GM23338 (cell line): ENCODE results near the gene METTL13. TPM values are rescaled to one million over a fixed set of nuclear protein-coding genes. Genes with fewer than 3 reads are reported as not detected.

Source experiments
- ATAC-seq: fragments of 200-7000 bp; cut with Tn5 transposase; 3 replicates; pipeline ENCODE4 v1.9.1; 2020
- DNase-seq: peaks from one replicate; pipeline ENCODE4 v3.0.0-alpha.2; 2015; ENCODE audit warnings: low spot score
- H2AFZ ChIP-seq: fragments of 200-600 bp; sonication (generic); 2 replicates; pipeline ENCODE4 v1.8.0; 2016; ENCODE audit warnings: antibody characterized with exemption, mild to moderate bottlenecking, moderate library complexity
- H3F3A ChIP-seq: fragments of 200-600 bp; sonication (generic); replicated peaks from 2 replicates; pipeline ENCODE4 v1.8.0; 2017; ENCODE audit warnings: antibody characterized with exemption, mixed run types, low read depth
- H3K27ac ChIP-seq: fragments of 200-600 bp; sonication (generic); 2 replicates; pipeline ENCODE4 v1.6.1; 2016; ENCODE audit warnings: low read depth
- H3K27me3 ChIP-seq: fragments of 200-600 bp; sonication (generic); 2 replicates; pipeline ENCODE4 v1.8.0; 2016; ENCODE audit warnings: mild to moderate bottlenecking, mixed run types, moderate library complexity; ENCODE audit not compliant: insufficient read depth
- H3K36me3 ChIP-seq: fragments of 200-600 bp; sonication (generic); 2 replicates; pipeline ENCODE4 v1.8.0; 2016; ENCODE audit warnings: mild to moderate bottlenecking; ENCODE audit not compliant: insufficient read depth
- H3K4me1 ChIP-seq: fragments of 200-600 bp; sonication (generic); 2 replicates; pipeline ENCODE4 v1.8.0; 2016; ENCODE audit warnings: mild to moderate bottlenecking, moderate library complexity; ENCODE audit not compliant: insufficient read depth
- H3K4me2 ChIP-seq: fragments of 200-600 bp; sonication (generic); 2 replicates; pipeline ENCODE4 v1.7.1; 2017; ENCODE audit warnings: mixed run types
- H3K4me3 ChIP-seq: fragments of 200-600 bp; sonication (generic); 2 replicates; pipeline ENCODE4 v1.6.1; 2016; ENCODE audit warnings: mixed run types
- H3K79me2 ChIP-seq: fragments of 200-600 bp; sonication (generic); replicated peaks from 2 replicates; pipeline ENCODE4 v1.8.0; 2017; ENCODE audit warnings: mild to moderate bottlenecking; ENCODE audit not compliant: insufficient read depth
- H3K9me2 ChIP-seq: fragments of 200-600 bp; sonication (generic); 2 replicates; pipeline ENCODE4 v1.8.0; 2017; ENCODE audit not compliant: insufficient read depth
- H4K20me1 ChIP-seq: fragments of 200-600 bp; sonication (generic); replicated peaks from 2 replicates; pipeline ENCODE4 v1.8.0; 2017; ENCODE audit warnings: mild to moderate bottlenecking; ENCODE audit not compliant: insufficient read depth
- H3K27ac Mint-ChIP-seq: 2 replicates; pipeline ENCODE4 v1.8.0; 2020; ENCODE audit warnings: inconsistent platforms, mild to moderate bottlenecking, moderate library complexity, mixed read lengths
- H3K27me3 Mint-ChIP-seq: 3 replicates; pipeline ENCODE4 v1.8.0; 2022; ENCODE audit warnings: low read depth, mild to moderate bottlenecking, moderate library complexity, mixed read lengths, inconsistent platforms; ENCODE audit not compliant: insufficient read depth, poor library complexity
- H3K36me3 Mint-ChIP-seq: 3 replicates; pipeline ENCODE4 v1.8.0; 2021; ENCODE audit warnings: low read depth, mild to moderate bottlenecking, inconsistent platforms, moderate library complexity, mixed read lengths
- H3K4me1 Mint-ChIP-seq: 3 replicates; pipeline ENCODE4 v1.8.0; 2020; ENCODE audit warnings: mild to moderate bottlenecking, inconsistent platforms, mixed read lengths
- H3K4me3 Mint-ChIP-seq: 3 replicates; pipeline ENCODE4 v1.8.0; 2021; ENCODE audit warnings: moderate library complexity, mild to moderate bottlenecking, inconsistent platforms, mixed read lengths
- H3K9me3 Mint-ChIP-seq: 3 replicates; pipeline ENCODE4 v1.8.0; 2020; ENCODE audit warnings: moderate library complexity, mild to moderate bottlenecking, inconsistent platforms, mixed read lengths
- POLR2AphosphoS5 ChIP-seq: IDR thresholded peaks from 2 replicates; pipeline ENCODE4 v1.6.1; 2016; ENCODE audit warnings: antibody characterized with exemption, low read depth
- polyA plus RNA-seq: library from polyadenylated mRNA; unstranded; fragments of >200 nt; fragmentation: Nextera tagmentation; extraction: Ambion mirVana; gene quantifications from 2 replicates; pipeline ENCODE4 v1.2.1, GENCODE V29; 2016
- total RNA-seq: library from RNA; depleted of rRNA; stranded (reverse); fragments of >200 nt; shearing (Covaris generic); gene quantifications from 2 replicates; pipeline ENCODE4 v1.2.3, GENCODE V29; 2014
- TF ChIP-seq, protein P1 (sequence below): fragments of 250-450 bp; sonication (Bioruptor Pico); IDR thresholded peaks from 2 replicates; pipeline ENCODE4 v1.5.0; 2020; ENCODE audit warnings: mild to moderate bottlenecking, moderate library complexity
- TF ChIP-seq, protein P2 (sequence below): IDR thresholded peaks from 2 replicates; pipeline ENCODE4 v1.6.1; 2016; ENCODE audit warnings: antibody characterized with exemption

The METTL13 gene
- total and polyA plus RNA-seq, 2 experiments from 2014 or later, result 21.0 to 45.4 TPM

DNA sequence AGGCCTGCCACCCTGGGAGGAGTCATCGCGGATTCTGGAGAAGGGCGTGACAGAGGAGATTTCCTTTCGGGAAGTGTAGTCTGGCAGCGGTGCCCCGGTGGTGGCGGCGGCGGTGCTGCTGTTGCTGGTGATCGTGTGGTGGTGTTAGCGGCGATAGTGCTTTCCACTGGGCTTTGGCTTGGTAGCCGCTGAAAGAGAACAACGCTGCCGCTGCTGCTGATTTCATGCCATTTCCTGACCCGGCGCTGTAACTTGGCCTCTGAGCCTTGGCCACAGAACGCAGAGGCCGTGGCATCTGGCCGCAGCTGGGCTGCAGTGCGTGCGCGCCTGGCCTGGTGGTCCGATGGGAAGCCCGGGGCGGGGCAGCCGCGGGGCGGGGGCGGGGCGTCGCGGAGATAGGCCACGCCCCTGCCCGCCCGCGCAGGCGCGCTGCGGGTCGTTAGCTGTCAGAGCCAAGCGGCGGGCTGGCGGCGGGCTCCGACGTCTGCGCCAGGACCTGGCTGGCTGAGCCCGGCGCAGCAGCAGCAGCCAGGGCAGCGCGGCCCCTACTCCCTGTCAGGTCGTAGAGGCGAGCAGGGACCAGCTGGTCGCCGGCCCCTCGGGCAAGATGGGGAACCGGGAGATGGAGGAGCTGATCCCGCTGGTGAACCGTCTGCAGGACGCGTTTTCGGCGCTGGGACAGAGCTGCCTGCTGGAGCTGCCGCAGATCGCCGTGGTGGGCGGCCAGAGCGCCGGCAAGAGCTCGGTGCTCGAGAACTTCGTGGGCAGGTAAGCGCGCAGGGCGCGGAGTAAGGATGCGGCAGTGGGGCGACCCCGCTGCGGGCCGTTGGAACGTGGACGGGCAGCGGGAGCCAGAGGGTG lies 59.8 kb downstream of the METTL13 start, which contains the start of gene DNM3:
Gene DNM3 (plus strand): TSS at position 449 of the 861 bp plus-strand sequence. CDS start 159 bp downstream, at position 608.
- H2AFZ ChIP-seq, result peak within 1 kb of the TSS; percentile 97
- Mint-ChIP-seq H3K4me1 (peaks cover 16% of the 10 kb centered on the region), H3K4me3 (peak within 1 kb of the TSS; percentile 91), H3K36me3 (no peaks in the 10 kb centered on the region; the same call in 2 of the 3 replicates), H3K9me3 (no peaks in the 10 kb centered on the region), H3K27ac (peak within 1 kb of the TSS; percentile 10), H3K27me3 (peaks cover 14% of the 10 kb centered on the region)
- H3K27me3 ChIP-seq, result peaks cover 15% of the 10 kb centered on the region; the same call in 1 of the 2 replicates
- 0 out of 2 replicates have a peak, but pooled peaks cover 8% of the 10 kb centered on the region for H3K79me2 ChIP-seq
- peaks cover 12% of the 10 kb centered on the region for H3K4me1 ChIP-seq
- H4K20me1 ChIP-seq, result no peaks in the 10 kb centered on the region
- 0 out of 2 replicates have a peak, but pooled peaks cover 7% of the 10 kb centered on the region for H3F3A ChIP-seq
- peak; percentile 87 for DNase-seq
- no peaks in the 10 kb centered on the region for H3K36me3 ChIP-seq
- H3K9me2 ChIP-seq, result no peaks in the 10 kb centered on the region
- ATAC-seq, result peak; percentile 93
- TF ChIP-seq, protein P1, sequence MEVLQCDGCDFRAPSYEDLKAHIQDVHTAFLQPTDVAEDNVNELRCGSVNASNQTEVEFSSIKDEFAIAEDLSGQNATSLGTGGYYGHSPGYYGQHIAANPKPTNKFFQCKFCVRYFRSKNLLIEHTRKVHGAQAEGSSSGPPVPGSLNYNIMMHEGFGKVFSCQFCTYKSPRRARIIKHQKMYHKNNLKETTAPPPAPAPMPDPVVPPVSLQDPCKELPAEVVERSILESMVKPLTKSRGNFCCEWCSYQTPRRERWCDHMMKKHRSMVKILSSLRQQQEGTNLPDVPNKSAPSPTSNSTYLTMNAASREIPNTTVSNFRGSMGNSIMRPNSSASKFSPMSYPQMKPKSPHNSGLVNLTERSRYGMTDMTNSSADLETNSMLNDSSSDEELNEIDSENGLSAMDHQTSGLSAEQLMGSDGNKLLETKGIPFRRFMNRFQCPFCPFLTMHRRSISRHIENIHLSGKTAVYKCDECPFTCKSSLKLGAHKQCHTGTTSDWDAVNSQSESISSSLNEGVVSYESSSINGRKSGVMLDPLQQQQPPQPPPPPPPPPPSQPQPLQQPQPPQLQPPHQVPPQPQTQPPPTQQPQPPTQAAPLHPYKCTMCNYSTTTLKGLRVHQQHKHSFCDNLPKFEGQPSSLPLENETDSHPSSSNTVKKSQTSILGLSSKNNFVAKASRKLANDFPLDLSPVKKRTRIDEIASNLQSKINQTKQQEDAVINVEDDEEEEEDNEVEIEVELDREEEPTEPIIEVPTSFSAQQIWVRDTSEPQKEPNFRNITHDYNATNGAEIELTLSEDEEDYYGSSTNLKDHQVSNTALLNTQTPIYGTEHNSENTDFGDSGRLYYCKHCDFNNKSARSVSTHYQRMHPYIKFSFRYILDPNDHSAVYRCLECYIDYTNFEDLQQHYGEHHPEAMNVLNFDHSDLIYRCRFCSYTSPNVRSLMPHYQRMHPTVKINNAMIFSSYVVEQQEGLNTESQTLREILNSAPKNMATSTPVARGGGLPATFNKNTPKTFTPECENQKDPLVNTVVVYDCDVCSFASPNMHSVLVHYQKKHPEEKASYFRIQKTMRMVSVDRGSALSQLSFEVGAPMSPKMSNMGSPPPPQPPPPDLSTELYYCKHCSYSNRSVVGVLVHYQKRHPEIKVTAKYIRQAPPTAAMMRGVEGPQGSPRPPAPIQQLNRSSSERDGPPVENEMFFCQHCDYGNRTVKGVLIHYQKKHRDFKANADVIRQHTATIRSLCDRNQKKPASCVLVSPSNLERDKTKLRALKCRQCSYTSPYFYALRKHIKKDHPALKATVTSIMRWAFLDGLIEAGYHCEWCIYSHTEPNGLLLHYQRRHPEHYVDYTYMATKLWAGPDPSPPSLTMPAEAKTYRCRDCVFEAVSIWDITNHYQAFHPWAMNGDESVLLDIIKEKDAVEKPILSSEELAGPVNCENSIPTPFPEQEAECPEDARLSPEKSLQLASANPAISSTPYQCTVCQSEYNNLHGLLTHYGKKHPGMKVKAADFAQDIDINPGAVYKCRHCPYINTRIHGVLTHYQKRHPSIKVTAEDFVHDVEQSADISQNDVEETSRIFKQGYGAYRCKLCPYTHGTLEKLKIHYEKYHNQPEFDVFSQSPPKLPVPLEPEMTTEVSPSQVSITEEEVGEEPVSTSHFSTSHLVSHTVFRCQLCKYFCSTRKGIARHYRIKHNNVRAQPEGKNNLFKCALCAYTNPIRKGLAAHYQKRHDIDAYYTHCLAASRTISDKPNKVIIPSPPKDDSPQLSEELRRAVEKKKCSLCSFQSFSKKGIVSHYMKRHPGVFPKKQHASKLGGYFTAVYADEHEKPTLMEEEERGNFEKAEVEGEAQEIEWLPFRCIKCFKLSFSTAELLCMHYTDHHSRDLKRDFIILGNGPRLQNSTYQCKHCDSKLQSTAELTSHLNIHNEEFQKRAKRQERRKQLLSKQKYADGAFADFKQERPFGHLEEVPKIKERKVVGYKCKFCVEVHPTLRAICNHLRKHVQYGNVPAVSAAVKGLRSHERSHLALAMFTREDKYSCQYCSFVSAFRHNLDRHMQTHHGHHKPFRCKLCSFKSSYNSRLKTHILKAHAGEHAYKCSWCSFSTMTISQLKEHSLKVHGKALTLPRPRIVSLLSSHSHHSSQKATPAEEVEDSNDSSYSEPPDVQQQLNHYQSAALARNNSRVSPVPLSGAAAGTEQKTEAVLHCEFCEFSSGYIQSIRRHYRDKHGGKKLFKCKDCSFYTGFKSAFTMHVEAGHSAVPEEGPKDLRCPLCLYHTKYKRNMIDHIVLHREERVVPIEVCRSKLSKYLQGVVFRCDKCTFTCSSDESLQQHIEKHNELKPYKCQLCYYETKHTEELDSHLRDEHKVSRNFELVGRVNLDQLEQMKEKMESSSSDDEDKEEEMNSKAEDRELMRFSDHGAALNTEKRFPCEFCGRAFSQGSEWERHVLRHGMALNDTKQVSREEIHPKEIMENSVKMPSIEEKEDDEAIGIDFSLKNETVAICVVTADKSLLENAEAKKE (CRISPR knock-in tag), result no peak
- peak; percentile 95 for TF ChIP-seq POLR2AphosphoS5
- TF ChIP-seq, protein P2, sequence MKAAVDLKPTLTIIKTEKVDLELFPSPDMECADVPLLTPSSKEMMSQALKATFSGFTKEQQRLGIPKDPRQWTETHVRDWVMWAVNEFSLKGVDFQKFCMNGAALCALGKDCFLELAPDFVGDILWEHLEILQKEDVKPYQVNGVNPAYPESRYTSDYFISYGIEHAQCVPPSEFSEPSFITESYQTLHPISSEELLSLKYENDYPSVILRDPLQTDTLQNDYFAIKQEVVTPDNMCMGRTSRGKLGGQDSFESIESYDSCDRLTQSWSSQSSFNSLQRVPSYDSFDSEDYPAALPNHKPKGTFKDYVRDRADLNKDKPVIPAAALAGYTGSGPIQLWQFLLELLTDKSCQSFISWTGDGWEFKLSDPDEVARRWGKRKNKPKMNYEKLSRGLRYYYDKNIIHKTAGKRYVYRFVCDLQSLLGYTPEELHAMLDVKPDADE, result 0 out of 2 replicates have a peak, but pooled peaks have one; percentile 24
- 0 out of 2 replicates have a peak within 1 kb of the TSS, but pooled peaks have one; percentile 10 for H3K27ac ChIP-seq
- H3K4me3 ChIP-seq, result peak within 1 kb of the TSS; percentile 94
- peak within 1 kb of the TSS; percentile 92 for H3K4me2 ChIP-seq
